Measurements from ENCODE around the gene CPTP.

The CPTP gene

DNA sequence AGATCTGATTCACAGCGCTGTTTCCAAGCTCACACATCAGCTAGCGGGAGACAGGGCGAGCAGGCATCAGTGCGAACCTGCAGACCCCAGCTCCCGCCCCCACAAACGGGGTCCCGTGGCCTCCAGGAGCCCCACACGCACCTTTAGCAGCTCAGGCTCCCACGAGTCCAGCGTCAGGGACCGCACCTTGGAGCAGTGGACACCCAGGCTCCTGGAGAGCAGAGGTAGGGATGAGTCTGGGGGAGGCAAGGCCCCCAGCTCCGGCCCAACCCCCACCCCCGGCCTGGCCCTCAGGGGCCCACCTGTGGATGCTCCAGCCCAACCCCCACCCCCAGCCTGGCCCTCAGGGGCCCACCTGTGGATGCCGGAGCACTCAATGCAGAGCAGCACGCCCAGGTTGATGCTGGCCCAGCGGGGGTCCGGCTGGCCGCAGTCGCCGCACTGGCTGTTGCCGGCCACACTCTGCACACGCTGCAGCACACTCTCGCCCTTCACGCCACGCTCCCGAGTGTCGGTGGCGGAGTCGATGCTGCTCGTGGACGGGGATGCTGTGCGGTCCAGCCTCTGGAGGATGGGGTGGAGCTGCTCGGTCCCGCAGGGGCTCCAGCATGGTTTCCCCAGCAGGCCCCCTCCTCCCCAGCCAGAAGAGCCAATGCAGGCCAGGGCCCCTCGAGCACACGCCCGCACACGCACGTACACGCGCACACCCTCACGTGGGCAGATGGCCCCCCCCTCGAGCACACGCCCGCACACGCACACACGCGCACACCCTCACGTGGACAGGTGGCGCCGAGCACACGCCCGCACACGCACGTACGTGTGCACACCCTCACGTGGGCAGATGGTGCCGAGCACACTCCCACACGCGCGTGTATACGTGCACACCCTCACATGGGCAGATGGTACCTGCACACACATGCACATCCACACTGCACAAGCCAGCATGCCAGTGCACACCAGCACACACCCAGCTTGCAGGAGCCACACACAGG is 28.2 kb upstream of the CPTP start:
- in situ Hi-C loops (cut with MboI; ENCODE audit: low sequenced_read_pairs, unreplicated experiment), result no loop called here
- TF ChIP-seq, protein P1, sequence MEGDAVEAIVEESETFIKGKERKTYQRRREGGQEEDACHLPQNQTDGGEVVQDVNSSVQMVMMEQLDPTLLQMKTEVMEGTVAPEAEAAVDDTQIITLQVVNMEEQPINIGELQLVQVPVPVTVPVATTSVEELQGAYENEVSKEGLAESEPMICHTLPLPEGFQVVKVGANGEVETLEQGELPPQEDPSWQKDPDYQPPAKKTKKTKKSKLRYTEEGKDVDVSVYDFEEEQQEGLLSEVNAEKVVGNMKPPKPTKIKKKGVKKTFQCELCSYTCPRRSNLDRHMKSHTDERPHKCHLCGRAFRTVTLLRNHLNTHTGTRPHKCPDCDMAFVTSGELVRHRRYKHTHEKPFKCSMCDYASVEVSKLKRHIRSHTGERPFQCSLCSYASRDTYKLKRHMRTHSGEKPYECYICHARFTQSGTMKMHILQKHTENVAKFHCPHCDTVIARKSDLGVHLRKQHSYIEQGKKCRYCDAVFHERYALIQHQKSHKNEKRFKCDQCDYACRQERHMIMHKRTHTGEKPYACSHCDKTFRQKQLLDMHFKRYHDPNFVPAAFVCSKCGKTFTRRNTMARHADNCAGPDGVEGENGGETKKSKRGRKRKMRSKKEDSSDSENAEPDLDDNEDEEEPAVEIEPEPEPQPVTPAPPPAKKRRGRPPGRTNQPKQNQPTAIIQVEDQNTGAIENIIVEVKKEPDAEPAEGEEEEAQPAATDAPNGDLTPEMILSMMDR (IDR thresholded peaks at IDR 0.05; ENCODE audit: borderline replicate concordance, control extremely low read depth, extremely low read depth, insufficient read depth, missing control alignments), result no peak
- DNase-seq (ENCODE audit: low spot score), result no peak

DNA sequence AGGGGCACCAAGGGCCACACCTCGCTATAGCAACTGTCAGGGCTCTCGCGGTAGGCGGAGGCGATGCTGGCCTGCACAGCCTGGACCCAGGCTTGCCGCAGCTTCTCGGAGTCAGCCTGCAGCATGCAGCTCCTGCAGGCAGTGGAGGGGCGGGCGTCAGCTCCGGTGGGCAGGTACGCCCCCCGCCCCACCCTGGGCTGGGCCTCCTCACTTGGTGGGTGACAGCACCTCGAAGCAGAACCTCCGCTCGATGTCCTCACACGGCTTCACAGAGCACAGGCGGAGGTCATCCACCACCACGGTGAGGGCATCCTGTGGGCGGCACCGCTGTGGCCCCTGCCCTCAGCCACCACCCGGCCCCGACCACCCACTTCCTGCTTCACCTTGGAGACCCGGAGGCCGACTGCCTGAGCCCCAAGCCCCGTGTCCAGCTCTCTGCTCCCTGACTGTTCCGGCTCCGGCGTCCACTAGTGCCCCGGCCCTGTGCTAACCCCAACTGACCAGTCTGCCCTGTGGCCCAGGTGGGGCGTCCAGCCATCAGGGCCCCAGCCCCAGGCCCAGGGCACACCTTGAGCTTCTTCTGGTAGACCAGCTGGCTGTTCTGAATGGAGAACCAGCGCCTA is 26.7 kb upstream of the CPTP start:
- DNase-seq (ENCODE audit: low spot score), result no peak
- in situ Hi-C loops (cut with MboI; ENCODE audit: low sequenced_read_pairs, unreplicated experiment), result no loop called here
- TF ChIP-seq, protein P1 (IDR thresholded peaks at IDR 0.05; ENCODE audit: borderline replicate concordance, control extremely low read depth, extremely low read depth, insufficient read depth, missing control alignments), result no peak

GRCh38 chr1:1298861-1299685 is 25.5 kb upstream of the CPTP start:
- DNase-seq (ENCODE audit: low spot score), result no peak
- in situ Hi-C loops (cut with MboI; ENCODE audit: low sequenced_read_pairs, unreplicated experiment), result no loop called here
- TF ChIP-seq, protein P1 (IDR thresholded peaks at IDR 0.05; ENCODE audit: borderline replicate concordance, control extremely low read depth, extremely low read depth, insufficient read depth, missing control alignments), result no peak

DNA sequence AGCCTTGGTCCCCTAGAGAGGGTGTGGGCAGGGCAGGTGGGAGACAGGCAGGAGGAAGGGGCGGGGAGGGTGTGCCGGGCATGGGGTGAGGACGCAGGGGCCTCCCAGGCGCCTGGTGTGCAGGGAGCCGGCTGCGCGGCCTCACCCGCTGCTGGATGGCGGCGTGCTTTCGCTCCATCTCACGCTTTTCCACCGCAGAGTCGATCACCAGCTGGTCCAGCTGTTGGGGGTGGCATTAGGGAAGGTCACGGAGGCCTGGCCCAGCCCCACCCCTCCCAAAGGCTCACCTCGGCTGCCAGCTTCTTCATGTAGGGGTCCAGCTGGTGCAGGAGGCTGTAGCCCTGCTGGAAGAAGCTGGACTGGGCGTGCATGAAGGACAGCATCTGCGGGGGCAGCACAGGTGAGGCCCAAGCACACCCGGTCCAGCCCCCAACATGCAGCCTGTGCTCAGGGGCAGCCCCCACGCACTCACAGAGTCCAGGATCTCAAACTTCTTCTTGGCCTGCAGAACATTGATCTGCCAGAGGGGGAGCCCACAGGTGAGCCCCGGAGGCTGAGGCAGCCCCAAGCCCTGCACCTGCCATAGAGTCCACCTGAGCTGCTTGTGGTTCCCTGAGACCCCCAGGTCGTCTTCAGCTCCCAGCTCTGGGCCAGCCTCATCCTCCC is 24.8 kb upstream of the CPTP start:
- peak; percentile 69 for DNase-seq (ENCODE audit: low spot score)
- TF ChIP-seq, protein P1 (IDR thresholded peaks at IDR 0.05; ENCODE audit: borderline replicate concordance, control extremely low read depth, extremely low read depth, insufficient read depth, missing control alignments), result peak; percentile 30
- in situ Hi-C loops (cut with MboI; ENCODE audit: low sequenced_read_pairs, unreplicated experiment), result no loop called here

GRCh38 chr1:1300352-1300739 is 24.3 kb upstream of the CPTP start:
- in situ Hi-C loops (cut with MboI; ENCODE audit: low sequenced_read_pairs, unreplicated experiment), result no loop called here
- TF ChIP-seq, protein P1 (IDR thresholded peaks at IDR 0.05; ENCODE audit: borderline replicate concordance, control extremely low read depth, extremely low read depth, insufficient read depth, missing control alignments), result no peak
- DNase-seq (ENCODE audit: low spot score), result no peak

GRCh38 chr1:1302006-1302430 is 22.6 kb upstream of the CPTP start:
- in situ Hi-C loops (cut with MboI; ENCODE audit: low sequenced_read_pairs, unreplicated experiment), result no loop called here
- TF ChIP-seq, protein P1 (IDR thresholded peaks at IDR 0.05; ENCODE audit: borderline replicate concordance, control extremely low read depth, extremely low read depth, insufficient read depth, missing control alignments), result peak; percentile 37
- DNase-seq (ENCODE audit: low spot score), result no peak

Measured in GM13976 (cell line).